GM19463 (cell line): Measurements from ENCODE around the gene PDE6A.
A peak's percentile ranks its signal among the peaks of the same experiment; 100 is the strongest.

Source experiments
- ATAC-seq: cut with Tn5 transposase; IDR thresholded peaks from one replicate; pipeline ENCODE4 v1.9.1; 2021; ENCODE audit warnings: mild to moderate bottlenecking, moderate library complexity; ENCODE audit not compliant: unreplicated experiment

PDE6A gene

GRCh38 chr5:149944666-149945065, at the start of gene PDE6A:
Gene PDE6A (minus strand): TSS chr5:149944793. CDS start chr5:149944673, 120 bp downstream.
- no peak for ATAC-seq

- ATAC-seq: no peak
Observed at GRCh38 chr5:149993471-149993870, 48.9 kb upstream of the PDE6A start.

GRCh38 chr5:149990518-149991376, 46.2 kb upstream of the PDE6A start:
- peak; percentile 69 for ATAC-seq

GRCh38 chr5:149988126-149988525, 43.5 kb upstream of the PDE6A start:
- ATAC-seq: no peak

GRCh38 chr5:149982505-149982904, 37.9 kb upstream of the PDE6A start:
- ATAC-seq: no peak

- no peak for ATAC-seq
Observed at GRCh38 chr5:149981206-149981605, 36.6 kb upstream of the PDE6A start.

- no peak for ATAC-seq
Observed at GRCh38 chr5:149979896-149980295, 35.3 kb upstream of the PDE6A start.

- no peak for ATAC-seq
Observed at GRCh38 chr5:149975409-149975808, 30.8 kb upstream of the PDE6A start.

GRCh38 chr5:149969181-149969930, 24.8 kb upstream of the PDE6A start:
- no peak for ATAC-seq

- no peak for ATAC-seq
Observed at GRCh38 chr5:149966946-149967345, 22.4 kb upstream of the PDE6A start.

- no peak for ATAC-seq
Observed at GRCh38 chr5:149963729-149964128, 19.1 kb upstream of the PDE6A start.

GRCh38 chr5:149962601-149963300, 18.2 kb upstream of the PDE6A start:
- no peak for ATAC-seq

GRCh38 chr5:149961957-149962409, 17.4 kb upstream of the PDE6A start:
- ATAC-seq: no peak

- ATAC-seq: no peak
Observed at GRCh38 chr5:149961186-149961685, 16.6 kb upstream of the PDE6A start.

GRCh38 chr5:149960272-149961185, 15.9 kb upstream of the PDE6A start, which contains the start of gene SLC26A2:
Gene SLC26A2 (plus strand): TSS chr5:149960758. CDS start chr5:149977653, 16,895 bp downstream.
- ATAC-seq: peak; percentile 99

GRCh38 chr5:149959406-149960236, 15.0 kb upstream of the PDE6A start:
- no peak for ATAC-seq

GRCh38 chr5:149957855-149958254, 13.3 kb upstream of the PDE6A start:
- ATAC-seq: no peak

- no peak for ATAC-seq
Observed at GRCh38 chr5:149956685-149957084, 12.1 kb upstream of the PDE6A start.

- ATAC-seq: no peak
Observed at GRCh38 chr5:149954798-149955197, 10.2 kb upstream of the PDE6A start.
